Ramos (cell line): ENCODE data around the gene MTHFD1L.
"Not testable (repeated sequence)": the region's sequence is repeated elsewhere in the genome, so short reads cannot be mapped to it uniquely, and the experiment has no call there.

Experiments used
- in situ Hi-C: fragments of 300-500 bp; cut with MboI; formaldehyde crosslinking; loops from one replicate; pipeline ENCODE4 v1.14.3; 2022; ENCODE audit warnings: low sequenced_read_pairs; ENCODE audit not compliant: unreplicated experiment

Gene MTHFD1L

DNA sequence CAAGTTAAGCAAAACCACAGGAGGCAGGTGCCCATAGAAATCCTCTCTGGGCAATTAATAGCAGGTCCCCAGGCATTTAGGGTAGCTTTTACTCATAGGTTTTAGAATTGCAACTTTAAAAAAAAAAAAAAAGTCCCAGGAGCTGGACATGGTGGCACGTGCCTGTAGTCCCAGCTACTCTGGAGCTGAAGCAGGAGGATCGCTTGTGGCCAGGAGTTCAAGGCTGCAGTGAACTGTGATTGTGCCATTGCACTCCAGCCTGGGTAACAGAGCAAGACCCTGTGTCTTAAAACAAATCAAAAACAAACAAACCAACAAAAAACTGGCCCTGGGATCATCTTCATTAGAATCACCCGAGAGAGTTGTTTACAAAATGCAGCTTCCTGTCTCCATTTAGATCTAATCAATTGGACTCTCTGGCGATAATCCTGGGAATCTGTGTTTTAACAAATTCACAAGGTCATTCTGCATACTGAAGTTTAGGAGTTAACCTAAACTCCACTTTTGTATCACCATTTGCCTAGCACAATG lies 242.5 kb downstream of the MTHFD1L start:
- in situ Hi-C loops = no loop called here

DNA sequence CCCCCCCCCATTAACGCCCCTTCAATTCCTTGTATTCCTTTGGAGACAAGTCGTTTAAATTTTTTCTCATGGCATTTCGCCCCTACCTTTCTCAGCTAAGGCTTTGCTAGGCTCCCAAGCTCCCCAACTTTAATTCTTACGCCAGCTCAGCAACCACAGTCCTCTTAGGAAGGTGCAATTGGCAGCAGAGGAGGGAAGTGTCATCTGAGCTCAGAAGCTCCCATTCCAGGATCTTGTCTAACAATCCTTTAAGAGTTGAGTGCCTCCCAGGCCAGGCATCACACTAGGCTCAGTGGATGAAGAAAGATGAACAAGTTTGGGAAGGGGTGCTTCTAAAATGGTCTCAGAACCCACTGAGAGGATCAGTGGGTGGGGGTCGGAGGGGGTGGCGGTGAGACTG lies 243.0 kb downstream of the MTHFD1L start:
- in situ Hi-C loops = no loop called here

DNA sequence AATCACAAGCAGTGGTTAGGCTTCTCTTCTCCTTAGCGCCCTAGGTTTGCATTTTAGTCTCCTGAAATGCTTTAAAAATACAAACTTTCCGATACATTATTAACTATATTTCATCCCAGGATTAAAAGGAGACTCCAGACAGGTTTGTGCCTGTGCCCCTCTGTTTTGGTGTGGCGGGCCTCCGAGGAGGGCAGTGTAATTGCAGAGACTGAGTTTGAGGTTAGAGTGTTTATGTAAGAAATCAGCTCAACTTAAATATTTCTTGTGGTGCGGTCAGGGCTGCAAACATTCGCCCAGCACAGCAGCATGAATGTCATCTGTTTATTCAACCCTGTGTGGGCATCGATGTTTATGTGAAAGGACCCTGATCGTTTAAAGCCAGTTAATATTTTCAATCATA lies 243.9 kb downstream of the MTHFD1L start:
- in situ Hi-C loops = no loop called here

DNA sequence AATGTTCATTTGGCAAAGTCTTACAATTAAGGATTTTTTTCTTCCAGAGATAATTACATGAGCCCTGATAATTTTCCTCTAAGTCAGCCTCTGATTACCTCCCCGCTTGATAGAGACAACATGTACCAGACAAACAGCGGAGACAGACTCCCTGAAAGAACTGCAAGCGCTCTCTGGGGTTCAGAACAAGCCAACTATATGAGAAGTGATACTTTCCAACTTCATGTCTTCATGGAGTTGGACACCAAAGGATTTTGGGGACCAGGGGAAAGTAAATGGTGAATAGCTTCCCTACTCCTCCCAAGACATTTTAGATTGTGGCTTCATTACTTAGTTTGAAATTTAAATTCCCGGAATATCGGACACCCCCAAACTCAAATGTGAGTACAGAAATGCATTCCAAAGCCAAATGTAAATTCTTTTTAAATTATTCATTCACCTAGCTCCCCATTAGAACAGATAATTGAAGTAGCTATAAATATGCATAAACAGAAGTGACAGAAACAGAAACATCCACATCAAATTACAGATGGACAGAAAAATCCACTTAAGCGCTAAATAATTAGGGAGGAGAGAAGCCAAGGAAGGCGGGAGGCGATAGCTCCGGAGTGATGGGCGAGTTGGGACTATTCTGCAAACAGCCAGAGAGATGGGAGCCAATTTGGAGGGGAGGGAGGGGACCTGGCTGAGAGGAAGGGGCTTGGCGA lies 244.5 kb downstream of the MTHFD1L start:
- in situ Hi-C loops = no loop called here

DNA sequence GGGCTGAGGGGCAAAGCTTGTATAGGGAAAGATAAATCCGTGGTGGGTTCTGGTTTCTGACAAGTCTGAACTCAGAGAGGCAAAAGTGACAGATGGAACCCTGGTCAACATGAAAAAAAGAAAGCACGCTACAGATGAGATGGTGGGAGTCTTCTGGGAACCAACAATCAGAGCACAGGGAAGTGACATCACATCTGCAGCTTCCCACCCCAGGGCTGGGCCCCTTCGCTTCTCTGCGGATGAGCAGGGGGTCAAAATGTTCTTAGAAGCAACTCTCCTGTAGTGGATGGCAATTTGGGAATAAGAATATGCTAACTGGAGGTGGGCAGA lies 245.0 kb downstream of the MTHFD1L start:
- in situ Hi-C loops = no loop called here

DNA sequence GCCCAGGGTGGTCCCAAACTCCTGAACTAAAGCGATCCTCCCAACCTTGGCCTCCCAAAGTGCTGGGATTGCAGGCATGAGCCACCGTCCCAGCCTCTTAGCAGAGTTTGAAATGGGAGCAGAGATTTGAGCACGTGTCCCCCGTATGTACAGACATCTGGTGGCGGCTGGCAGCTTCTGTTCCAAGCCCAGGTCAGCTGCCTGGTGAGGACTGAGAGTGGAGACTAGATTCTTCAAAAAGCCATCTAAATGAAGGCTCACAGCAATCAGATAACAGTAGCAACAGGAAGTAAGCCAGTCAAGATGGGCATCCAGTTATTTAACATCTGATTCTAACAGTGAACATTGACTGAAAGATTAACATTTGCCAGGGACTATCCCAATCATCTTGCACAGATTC lies 246.2 kb downstream of the MTHFD1L start:
- in situ Hi-C loops = no loop called here

DNA sequence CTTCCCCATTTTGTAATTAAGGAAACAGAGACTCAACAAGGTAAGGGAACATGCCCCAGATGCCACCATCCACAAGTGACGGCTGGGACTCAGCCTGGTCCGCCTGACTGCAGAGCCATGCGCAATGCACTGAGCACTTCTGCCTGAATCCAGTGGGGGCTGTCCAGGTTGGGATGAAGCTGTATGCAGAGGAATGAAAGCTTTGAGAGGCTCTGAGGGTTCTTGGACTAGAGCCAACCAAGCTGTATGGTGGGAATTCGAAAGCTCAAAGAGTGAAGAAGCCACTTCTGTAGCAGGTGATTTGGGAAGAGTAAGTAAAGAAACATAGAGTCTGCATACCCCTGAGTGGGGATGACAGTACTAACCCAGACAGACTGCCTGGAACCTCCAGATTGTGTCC lies 246.6 kb downstream of the MTHFD1L start:
- in situ Hi-C loops = no loop called here

DNA sequence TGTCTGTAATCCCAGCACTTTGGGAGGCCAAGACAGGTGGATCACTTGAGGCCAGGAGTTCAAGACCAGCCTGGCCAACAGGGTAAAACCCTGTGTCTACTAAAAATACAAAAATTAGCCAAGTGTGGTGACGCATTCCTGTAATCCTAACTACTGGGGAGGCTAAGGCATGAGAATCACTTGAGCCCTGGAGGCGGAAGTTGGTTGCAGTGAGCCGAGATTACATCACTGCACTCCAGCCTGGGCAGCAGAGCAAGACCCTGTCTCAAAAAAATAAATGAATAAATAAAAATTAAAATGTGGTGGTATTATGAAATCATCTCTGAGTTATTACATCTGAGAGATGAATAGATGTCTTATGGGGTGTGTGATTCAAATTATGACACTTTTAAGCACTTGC lies 247.4 kb downstream of the MTHFD1L start:
- in situ Hi-C loops = not testable (repeated sequence)

DNA sequence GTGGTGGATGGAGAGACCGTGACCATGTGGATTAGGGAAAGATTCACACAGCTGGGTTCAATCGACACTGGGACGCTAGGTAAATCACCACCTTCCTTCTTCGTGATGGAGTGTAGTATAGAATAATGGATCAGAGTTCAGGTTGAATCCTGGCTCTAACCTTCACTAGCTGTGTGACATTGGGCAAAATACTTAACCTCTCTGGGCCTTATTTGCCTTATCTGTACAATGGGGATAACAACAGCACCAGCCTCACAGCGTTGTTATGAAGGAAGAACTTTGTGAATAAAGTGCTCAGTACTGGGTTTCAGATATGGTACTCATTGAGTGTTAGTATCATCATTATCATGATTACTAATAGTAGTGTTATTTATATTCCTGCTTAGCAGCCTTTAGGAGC lies 248.1 kb downstream of the MTHFD1L start:
- in situ Hi-C loops = no loop called here

DNA sequence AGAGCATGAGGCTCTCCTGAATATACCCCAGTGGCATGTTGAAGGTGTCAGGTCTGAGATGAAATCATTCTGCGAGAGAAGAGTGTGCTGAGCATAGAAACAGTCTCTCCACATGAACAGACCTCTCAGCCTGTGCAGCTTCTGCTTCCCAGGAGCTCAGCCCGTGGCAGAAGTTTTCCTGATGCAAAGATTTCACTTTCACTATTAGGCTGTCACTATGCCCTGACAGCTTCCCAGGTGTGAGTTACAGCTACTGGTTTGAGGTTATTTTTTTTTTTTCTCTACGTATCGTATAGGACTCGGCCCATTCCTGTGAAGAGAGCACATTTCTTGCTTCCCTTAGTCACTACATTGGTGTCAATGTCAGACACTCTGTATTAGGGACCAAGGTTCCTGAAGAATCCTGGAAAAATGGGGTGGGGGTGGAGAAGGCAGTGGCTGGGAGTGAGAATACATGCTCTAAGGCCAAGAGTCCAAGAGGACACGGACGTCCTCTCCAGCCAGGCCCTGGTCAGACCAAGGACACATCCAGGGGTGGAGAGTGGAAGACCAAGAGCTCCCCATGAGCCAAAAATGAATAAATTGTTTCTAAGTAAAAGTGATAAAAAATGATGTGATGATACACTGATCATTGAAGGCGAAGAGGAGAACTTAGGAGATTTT lies 253.1 kb downstream of the MTHFD1L start:
- in situ Hi-C loops = no loop called here

DNA sequence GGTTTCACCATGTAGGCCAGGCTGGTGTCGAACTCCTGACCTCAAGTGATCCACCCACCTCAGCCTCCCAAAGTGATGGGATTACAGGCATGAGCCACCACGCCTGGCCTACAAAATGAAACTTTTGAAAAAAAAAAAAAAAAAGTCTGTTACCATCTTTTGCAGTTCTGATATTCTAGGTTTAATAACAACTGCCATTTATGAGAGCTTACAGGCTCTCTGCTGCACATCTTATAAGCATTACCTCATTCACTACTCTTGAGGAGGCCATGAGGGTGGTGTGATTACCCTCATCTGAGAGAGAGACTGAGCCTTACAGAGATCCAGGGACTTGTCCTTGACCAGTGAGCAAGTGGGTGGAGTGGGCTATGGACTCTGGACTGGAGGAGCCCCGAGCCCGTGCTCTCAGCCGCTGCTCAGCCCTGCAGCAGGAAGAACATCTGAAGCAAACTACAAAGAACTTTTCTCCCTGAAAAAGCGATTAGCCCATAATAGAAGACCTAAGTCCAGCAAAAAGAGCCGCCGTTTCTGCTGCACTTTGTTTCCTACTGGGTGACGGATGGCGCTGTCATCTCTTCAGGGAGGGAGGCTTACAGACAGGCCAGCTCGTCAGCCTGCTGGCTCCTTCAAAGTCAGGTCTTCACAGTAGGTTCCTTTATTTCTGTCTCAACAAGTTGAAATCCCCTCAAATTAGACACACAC lies 254.5 kb downstream of the MTHFD1L start:
- in situ Hi-C loops = no loop called here

DNA sequence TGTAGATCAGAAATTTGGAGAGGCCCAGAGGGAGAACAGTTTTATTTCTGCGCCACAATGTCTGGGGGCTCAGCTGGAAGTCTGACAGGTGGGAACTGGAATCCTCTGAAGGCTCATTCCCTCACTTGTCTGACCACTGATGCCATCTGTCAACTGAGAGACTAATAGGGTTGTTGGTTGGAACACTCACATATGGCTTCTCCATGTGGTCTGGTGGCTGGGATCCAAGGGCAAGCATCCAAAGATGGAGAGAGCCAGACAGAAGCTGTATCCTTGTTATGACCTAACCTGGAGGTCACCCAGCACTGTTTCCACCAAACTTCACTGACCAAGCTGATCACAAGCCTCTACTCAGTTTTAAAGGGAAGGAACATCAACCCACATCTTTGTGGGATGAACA lies 256.4 kb downstream of the MTHFD1L start:
- in situ Hi-C loops = no loop called here

DNA sequence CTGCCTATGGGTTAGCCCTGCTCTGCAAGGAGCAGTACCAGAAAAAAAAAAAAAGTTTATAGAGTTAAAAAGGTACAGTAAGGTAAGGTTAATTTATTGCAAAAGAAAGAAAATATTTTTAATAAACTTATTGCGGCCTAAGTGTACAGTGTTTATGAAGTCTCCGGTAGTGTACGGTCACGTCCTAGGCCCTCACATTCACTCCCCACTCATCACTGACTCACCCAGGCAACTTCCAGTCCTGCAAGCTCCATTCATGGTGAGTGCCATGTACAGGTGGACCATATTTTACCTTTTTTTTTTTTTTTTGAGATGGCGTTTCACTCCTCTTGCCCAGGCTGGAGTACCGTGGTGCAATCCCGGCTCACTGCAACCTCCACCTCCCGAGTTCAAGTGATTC lies 258.1 kb downstream of the MTHFD1L start:
- in situ Hi-C loops = not testable (repeated sequence)

DNA sequence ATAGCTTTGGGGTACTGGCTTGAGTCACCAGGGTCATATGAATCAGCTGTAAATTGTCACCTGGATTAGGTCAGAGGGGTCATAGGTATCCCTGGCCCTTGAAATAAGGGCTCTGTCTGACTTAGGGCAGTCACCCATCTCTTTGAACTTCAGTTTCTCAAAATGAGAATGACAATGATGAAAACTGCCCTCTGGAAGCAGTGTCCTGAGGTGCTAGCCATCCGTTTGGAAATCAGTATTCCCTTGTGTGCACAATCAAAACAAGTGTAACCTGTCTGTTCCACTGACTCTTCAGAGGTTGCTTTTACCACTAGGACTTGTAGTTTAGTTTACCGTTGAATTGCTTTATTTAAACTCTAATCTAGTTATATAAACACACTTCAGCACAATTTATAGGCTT lies 259.7 kb downstream of the MTHFD1L start:
- in situ Hi-C loops = not testable (repeated sequence)

DNA sequence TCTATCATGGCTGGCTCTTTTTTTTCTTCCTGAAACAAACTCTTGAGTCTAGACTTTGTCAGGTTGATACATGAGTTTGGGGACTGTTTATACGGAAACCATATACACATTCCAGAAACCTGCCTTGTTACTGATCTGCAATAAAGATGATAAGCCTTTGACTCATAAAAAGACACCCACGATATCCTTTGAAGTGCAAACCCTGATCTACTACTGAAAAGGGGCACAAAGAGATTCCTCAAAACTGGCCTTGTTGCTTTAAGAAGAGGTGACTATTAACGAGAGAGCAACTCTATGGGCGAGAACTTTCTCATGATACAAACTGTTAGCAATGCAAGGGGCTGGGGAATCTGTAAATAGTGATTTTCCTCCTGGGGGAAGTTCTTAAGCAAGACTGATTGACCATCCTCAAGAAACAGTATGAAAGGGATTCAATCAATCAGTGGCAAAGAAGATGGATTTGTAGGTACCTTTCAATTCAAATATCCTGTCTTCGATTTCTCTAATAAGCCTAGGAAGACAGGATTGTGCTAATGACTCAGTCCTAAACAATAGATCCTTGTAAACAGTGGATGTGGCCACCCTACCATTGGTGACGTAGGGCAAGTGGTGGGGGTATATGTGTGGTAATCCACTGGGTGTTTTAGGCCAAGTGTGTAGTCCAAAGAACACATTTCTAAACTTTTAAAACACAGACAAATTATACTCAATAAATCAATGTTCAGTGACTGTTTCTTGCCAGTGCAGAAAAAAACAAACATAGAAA lies 260.3 kb downstream of the MTHFD1L start:
- in situ Hi-C loops = not testable (repeated sequence)

DNA sequence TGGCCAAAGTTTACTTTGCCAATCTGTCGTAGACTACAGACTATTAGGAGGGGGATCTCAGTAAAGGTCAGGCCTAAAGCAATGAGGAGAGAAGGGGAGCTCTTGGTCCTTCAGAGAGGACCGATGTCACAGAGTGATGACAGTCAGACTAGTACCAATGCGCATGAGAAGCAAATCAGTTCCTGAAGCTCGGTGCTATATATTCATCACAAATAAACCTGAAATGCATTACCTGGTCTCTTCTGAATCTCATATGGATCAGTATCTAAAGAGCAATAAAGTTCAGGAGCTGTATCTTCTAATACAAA lies 260.9 kb downstream of the MTHFD1L start:
- in situ Hi-C loops = not testable (repeated sequence)

DNA sequence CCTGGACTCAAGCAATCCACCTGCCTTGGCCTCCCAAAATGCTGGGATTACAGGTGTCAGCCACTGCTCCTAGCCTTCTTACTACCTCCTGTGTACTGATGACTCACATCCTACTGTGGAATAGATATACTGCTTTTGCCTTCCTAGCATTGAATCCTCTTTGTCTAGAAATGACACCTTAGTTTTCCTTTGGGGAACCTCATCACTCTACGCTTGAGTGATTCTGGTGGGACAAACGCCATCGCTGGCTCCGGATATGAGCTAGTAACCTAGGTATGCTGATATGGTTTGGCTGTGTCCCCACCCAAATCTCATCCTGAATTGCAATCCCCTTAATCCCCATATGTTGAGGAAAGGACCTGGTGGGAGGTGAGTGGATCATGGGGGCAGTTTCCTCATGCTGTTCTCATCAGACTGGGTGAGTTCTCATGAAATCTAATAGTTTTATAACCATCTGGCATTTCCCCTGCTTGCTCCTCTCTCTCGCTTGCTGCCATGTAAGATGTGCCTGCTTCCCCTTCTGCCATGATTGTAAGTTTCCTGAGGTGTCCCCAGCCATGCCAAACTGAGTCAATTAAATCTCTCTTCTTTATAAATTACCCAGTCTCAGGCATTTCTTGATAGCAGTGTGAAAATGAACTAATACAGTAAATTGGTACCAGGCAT lies 261.8 kb downstream of the MTHFD1L start:
- in situ Hi-C loops = not testable (repeated sequence)

DNA sequence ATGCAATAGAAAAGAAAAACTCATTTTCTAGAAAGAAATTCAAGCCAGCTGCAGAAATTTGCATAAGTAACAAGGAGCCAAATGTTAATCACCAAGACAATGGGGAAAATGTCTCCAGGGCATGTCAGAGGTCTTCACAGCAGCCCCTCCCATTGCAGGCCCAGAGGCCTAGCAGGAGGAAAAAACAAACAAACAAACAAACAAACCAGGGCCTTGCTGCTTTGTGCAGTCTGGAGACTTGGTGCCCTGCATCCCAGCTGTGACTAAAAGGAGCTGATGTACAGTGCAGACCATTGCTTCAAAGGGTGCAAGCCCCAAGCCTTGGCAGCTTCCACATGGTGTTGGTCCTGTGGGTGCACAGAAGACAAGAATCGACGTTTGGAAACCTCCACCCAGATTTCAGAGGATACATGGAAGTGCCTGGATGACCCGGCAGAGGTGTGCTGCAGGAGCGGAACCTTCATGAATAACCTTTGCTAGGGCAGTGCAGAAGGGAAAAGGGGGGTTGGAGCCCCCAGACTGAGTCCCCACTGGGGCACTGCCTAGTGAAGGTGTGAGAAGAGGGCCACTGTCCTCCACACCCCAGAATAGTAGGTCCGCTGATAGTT lies 263.4 kb downstream of the MTHFD1L start:
- in situ Hi-C loops = no loop called here

DNA sequence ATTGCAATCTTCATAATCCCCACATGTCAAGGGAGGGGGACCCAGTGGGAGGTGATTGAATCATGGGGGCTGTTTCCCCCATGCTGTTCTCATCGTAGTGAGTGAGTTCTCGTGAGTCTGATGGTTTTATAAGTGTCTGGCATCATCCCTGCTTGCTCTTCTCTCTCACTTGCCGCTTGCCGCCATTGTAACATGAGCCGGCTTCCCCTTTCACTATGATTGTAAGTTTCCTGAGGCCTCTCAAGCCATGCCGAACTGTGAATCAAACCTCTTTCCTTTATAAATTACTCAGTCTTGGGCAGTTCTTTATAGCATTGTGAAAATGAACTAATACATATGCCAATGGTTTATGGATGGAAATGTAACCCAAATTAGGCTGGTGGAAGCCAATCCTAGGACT lies 264.8 kb downstream of the MTHFD1L start:
- in situ Hi-C loops = no loop called here
